ENCODE results near the gene AGMO.

Gene AGMO

GRCh38 chr7:15209429-15209828, 352.4 kb downstream of the AGMO start:
- no peak for DNase-seq

GRCh38 chr7:15204421-15204820, 357.4 kb downstream of the AGMO start:
- no peak for DNase-seq

DNA sequence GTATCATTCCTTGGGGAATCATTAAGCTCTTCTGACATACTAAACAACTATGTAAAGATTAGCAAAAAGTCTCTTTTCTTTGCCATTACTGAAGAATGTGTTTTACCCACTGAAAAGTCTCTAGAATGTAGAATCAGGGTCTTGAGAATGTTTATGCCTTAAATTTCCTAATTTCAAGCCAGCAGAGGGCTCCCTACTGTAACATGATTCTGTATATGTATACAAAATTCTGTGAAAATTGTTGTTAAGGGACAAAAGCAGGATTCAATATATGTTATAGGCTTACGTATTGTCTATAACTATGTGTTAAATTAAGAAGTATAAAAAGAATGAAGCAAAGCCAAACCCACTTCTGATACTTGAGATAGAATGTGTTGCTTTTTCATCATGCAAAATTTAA, 362.3 kb downstream of the AGMO start:
- DNase-seq, result no peak

GRCh38 chr7:15197042-15197977, 364.5 kb downstream of the AGMO start:
- DNase-seq, result no peak

- DNase-seq, result no peak
Observed at GRCh38 chr7:15178065-15178464, 383.8 kb downstream of the AGMO start.

- no peak for DNase-seq
Observed at GRCh38 chr7:15176089-15176488, 385.7 kb downstream of the AGMO start.

DNA sequence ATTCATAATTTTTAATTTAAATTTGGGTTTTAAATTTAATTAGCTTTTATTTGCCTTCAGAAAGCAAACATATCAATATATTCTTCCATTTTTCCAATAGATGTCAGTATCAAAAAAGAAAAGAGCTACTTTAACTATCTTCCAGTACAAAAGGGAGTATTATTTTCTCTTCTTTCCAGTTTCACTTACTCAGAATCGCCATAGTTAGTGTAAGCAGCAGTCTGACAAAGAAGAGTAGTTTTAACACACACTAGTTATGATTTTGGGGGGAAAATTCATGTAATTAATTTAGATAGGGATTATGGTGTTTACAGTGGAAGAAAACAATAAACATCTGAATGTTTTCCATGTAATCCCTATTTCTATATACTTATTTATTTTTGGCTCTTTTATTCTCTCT, 386.7 kb downstream of the AGMO start:
- DNase-seq, result no peak

DNA sequence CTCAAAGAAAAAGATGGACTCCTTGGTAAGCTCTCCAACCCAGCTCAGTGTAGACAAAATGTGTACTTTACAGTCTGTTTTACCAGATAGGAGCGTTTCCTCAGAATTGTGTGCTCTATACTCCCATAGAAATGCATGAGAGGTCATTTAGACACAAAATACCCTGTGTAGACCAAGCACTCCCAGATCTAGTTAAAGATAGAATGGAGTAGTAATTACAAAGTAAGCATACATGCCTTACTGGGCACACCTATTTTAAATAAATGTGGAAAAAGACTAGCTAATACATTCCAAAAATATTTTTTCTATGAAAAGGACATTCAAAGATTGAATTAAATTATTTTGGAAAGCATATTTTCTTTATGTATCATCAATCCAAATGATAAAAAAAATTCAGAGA, 387.3 kb downstream of the AGMO start:
- no peak for DNase-seq

GRCh38 chr7:15168489-15168888, 393.3 kb downstream of the AGMO start:
- no peak for DNase-seq

- DNase-seq, result no peak
Observed at GRCh38 chr7:15167912-15168311, 393.9 kb downstream of the AGMO start.

DNA sequence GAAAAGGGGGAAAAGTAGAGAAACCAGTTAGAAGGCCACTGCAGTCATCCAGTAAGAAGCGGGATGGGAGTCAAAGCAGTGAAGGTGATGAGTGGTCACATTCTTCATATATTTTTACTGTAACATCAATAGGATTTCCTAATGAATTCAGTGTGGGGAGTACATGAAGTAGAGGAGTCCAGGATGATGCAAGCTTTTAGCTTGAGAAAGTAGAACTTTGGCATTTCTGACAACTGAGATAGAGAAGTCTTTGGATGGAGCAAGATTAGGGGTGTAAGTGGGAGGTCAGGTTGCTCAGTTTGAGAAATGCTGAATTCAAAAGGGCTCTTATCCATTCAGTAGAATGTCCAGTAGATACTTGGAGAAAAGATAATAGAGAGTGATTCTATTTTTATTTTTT, 395.2 kb downstream of the AGMO start:
- no peak for DNase-seq

DNA sequence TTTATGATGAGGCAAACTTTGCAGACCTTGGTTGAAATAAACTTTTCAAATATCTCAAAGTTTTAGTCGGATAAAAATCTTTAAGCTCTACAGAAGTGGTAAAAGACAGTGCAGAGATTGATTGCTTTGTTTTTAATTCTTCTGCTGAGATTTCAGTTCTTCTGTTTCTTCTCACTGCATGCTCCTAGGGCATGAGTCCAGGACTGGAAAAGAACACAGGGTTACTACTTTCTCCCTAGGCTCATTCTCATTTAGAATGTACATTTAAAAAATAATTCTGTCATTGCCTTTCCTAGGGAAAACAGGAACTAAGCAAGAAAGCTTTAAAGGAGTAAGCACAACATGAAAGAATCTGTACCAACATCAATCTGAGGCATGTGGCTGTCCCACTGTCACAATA, 402.6 kb downstream of the AGMO start:
- DNase-seq, result no peak

DNA sequence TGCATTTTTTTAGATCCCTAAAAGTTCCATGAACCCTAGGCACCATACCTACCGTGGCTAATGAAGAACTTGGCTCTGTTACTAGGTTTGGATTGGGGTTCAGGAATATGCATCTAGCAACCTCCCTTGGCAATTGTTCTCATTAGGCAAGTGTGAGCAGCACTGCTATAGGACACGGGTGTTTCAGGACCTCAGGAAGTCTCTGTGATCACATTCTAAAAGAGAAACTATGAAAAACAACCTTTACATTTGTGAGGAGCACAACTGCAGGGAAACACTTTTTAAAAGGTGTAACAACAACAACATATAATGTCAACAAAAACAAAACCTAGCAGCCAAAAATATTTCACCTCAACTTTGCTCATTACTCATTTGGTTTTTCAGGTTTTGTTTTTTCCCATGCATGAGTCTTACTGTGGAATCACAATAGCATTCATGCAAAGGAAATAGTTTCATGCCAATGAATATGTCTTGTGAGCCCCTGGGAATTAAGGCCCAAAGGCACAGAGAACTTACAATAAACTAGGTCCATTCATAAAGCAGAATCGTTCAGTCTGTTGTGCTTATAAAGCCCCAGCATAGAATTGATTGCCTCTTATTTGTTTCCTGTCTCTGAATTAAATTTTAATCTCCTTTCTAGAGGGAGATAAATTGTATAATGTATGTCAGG, 403.5 kb downstream of the AGMO start:
- no peak for DNase-seq

All from C1 segment of cervical spinal cord (tissue), 14 donors.